PC-3 (cell line): ENCODE data around the gene ATP6V1F. TPM values are rescaled to one million over a fixed set of nuclear protein-coding genes. Genes with fewer than 3 reads are reported as not detected.

Experiments used
- ATAC-seq: fragments of 200-7000 bp; cut with Tn5 transposase; 2 replicates; pipeline ENCODE4 v1.9.1; 2020; ENCODE audit warnings: mild to moderate bottlenecking, moderate library complexity
- BruUV-seq: library from RNA; stranded (reverse); fragments of 400-500 nt; replicated peaks from 2 replicates; lab custom pipeline; 2021; lab: Mats Ljungman, UMichigan
- CTCF ChIA-PET: fragments of 300-600 bp; sonication (Branson Sonifier 250); formaldehyde crosslinking; loops from one replicate; lab custom pipeline; 2022; ENCODE audit warnings: antibody characterized with exemption; lab: Charles Lee
- POLR2A ChIA-PET: fragments of 300-600 bp; sonication (Branson Sonifier 250); formaldehyde crosslinking; loops from one replicate; lab custom pipeline; 2022; ENCODE audit warnings: antibody characterized with exemption; ENCODE audit not compliant: unreplicated experiment; lab: Charles Lee
- DNase-seq: peaks from one replicate; pipeline ENCODE4 v3.0.0-alpha.2; 2015
- H2AFZ ChIP-seq: fragments of 300-600 bp; sonication (generic); 2 replicates; pipeline ENCODE4 v1.6.0; 2016; ENCODE audit warnings: antibody characterized with exemption, low read length
- H3F3A ChIP-seq: fragments of 300-600 bp; sonication (generic); one replicate; pipeline ENCODE4 v1.6.0; 2017; ENCODE audit warnings: antibody characterized with exemption, low read length, control low read depth, mild to moderate bottlenecking; ENCODE audit not compliant: unreplicated experiment
- H3K27ac ChIP-seq: fragments of 300-600 bp; sonication (generic); 2 replicates; pipeline ENCODE4 v1.5.1; 2016; ENCODE audit warnings: mild to moderate bottlenecking, low read length
- H3K27me3 ChIP-seq: fragments of 300-600 bp; sonication (generic); 2 replicates; pipeline ENCODE4 v1.6.1; 2016; ENCODE audit warnings: low read length, mixed read lengths
- H3K36me3 ChIP-seq: fragments of 300-600 bp; sonication (generic); 2 replicates; pipeline ENCODE4 v1.6.1; 2016; ENCODE audit warnings: low read depth, mixed run types, low read length, mixed read lengths
- H3K4me1 ChIP-seq: fragments of 300-600 bp; sonication (generic); 2 replicates; pipeline ENCODE4 v1.5.1; 2016; ENCODE audit warnings: low read length; ENCODE audit not compliant: insufficient read depth
- H3K4me2 ChIP-seq: fragments of 300-600 bp; sonication (generic); 2 replicates; pipeline ENCODE4 v1.6.0; 2016; ENCODE audit warnings: low read length
- H3K4me3 ChIP-seq: fragments of 300-600 bp; sonication (generic); 2 replicates; pipeline ENCODE4 v1.5.1; 2016; ENCODE audit warnings: mild to moderate bottlenecking, low read length, mixed read lengths
- H3K79me2 ChIP-seq: fragments of 300-600 bp; sonication (generic); 2 replicates; pipeline ENCODE4 v1.6.1; 2017; ENCODE audit warnings: low read length, mixed read lengths
- H3K9ac ChIP-seq: fragments of 300-600 bp; sonication (generic); 2 replicates; pipeline ENCODE4 v1.6.0; 2016; ENCODE audit warnings: mild to moderate bottlenecking, low read length
- H3K9me2 ChIP-seq: fragments of 300-600 bp; sonication (generic); replicated peaks from 2 replicates; pipeline ENCODE4 v1.6.1; 2016; ENCODE audit warnings: mixed run types, low read length, mixed read lengths
- H3K9me3 ChIP-seq: fragments of 300-600 bp; sonication (generic); 2 replicates; pipeline ENCODE4 v1.6.1; 2016; ENCODE audit warnings: low read length, mixed read lengths
- H4K20me1 ChIP-seq: fragments of 300-600 bp; sonication (generic); 2 replicates; pipeline ENCODE4 v1.6.1; 2016; ENCODE audit warnings: low read length, mixed read lengths
- CTCF ChIP-seq: fragments of 300-600 bp; sonication (generic); conservative IDR thresholded peaks from 2 replicates; pipeline ENCODE4 v1.5.1; 2017; ENCODE audit warnings: antibody characterized with exemption, low read depth, mild to moderate bottlenecking, low read length
- EZH2 ChIP-seq: fragments of 300-600 bp; sonication (generic); IDR thresholded peaks from one replicate; pipeline ENCODE4 v1.6.1; 2017; ENCODE audit warnings: antibody characterized with exemption, mild to moderate bottlenecking, low read length; ENCODE audit not compliant: unreplicated experiment
- EZH2phosphoT487 ChIP-seq: fragments of 300-600 bp; sonication (generic); IDR thresholded peaks from 2 replicates; pipeline ENCODE4 v1.6.1; 2018; ENCODE audit warnings: mild to moderate bottlenecking, antibody characterized with exemption, low read length, borderline replicate concordance
- intact Hi-C: fragments of 100-400 bp; cut with micrococcal nuclease; formaldehyde crosslinking; loops from 2 replicates; pipeline ENCODE4 v1.9.0; 2023
- total RNA-seq: library from RNA; depleted of rRNA; stranded (reverse); fragments of >200 nt; gene quantifications from 2 replicates; pipeline ENCODE4 v1.2.3, GENCODE V29; 2014

The ATP6V1F gene
- total RNA-seq, 1 experiment from 2014 or later = 131 TPM

GRCh38 chr7:128865303-128865702 is 2.6 kb downstream of the ATP6V1F start:
- CTCF ChIA-PET = no interaction called here
- POLR2A ChIA-PET = no interaction called here
- no peak overlapping the region for H3K9ac ChIP-seq

GRCh38 chr7:128865996-128866877 is 3.6 kb downstream of the ATP6V1F start:
- no peaks in the 10 kb centered on the region for H3K9me3 ChIP-seq
- no peak overlapping the region for H2AFZ ChIP-seq
- H3K79me2 ChIP-seq = peaks cover 26% of the 10 kb centered on the region
- TF ChIP-seq EZH2phosphoT487 (no peak), CTCF (no peak), EZH2 (no peak)
- POLR2A ChIA-PET = no interaction called here
- H3K9me2 ChIP-seq = no peaks in the 10 kb centered on the region
- intact Hi-C loops = no loop called here
- no peaks in the 10 kb centered on the region for H3F3A ChIP-seq
- no TSS peak for BruUV-seq
- ATAC-seq (no peak), DNase-seq (no peak)
- H3K36me3 ChIP-seq = peaks cover 5% of the 10 kb centered on the region; the same call in 1 of the 2 replicates
- CTCF ChIA-PET = no interaction called here
- H4K20me1 ChIP-seq = no peaks in the 10 kb centered on the region
- peaks cover 9% of the 10 kb centered on the region for H3K4me1 ChIP-seq
- no peaks in the 10 kb centered on the region for H3K27me3 ChIP-seq
- no peak overlapping the region for H3K27ac ChIP-seq
- H3K4me2 ChIP-seq = no peak overlapping the region
- no peak overlapping the region for H3K4me3 ChIP-seq
- no peak overlapping the region for H3K9ac ChIP-seq

More at GRCh38 chr7:128865303-128865702, 2.6 kb downstream of the ATP6V1F start:
- Histone ChIP-seq H3F3A (no peaks in the 10 kb centered on the region), H3K27me3 (no peaks in the 10 kb centered on the region), H3K4me2 (no peak overlapping the region), H3K36me3 (peaks cover 5% of the 10 kb centered on the region; the same call in 1 of the 2 replicates), H3K4me3 (no peak overlapping the region), H3K9me2 (no peaks in the 10 kb centered on the region), H3K4me1 (peaks cover 9% of the 10 kb centered on the region), H3K79me2 (peaks cover 26% of the 10 kb centered on the region), H3K9me3 (no peaks in the 10 kb centered on the region), H4K20me1 (no peaks in the 10 kb centered on the region), H2AFZ (no peak overlapping the region), H3K27ac (no peak overlapping the region)
- intact Hi-C loops = no loop called here
- ATAC-seq (no peak), DNase-seq (no peak)
- TF ChIP-seq EZH2phosphoT487 = no peak
- TF ChIP-seq CTCF = no peak
- TF ChIP-seq EZH2 = no peak
- TSS peak; percentile 2 for BruUV-seq

GRCh38 chr7:128867241-128867640 is 4.6 kb downstream of the ATP6V1F start:
- POLR2A ChIA-PET = no interaction called here

More at GRCh38 chr7:128867241-128867640, 4.6 kb downstream of the ATP6V1F start:
- Histone ChIP-seq H3K36me3 (peaks cover 5% of the 10 kb centered on the region; the same call in 1 of the 2 replicates), H3K79me2 (peaks cover 26% of the 10 kb centered on the region), H3K4me2 (no peak overlapping the region), H3K27me3 (no peaks in the 10 kb centered on the region), H3K9ac (no peak overlapping the region), H3K4me3 (no peak overlapping the region), H4K20me1 (no peaks in the 10 kb centered on the region), H3K9me3 (no peaks in the 10 kb centered on the region), H3K4me1 (peaks cover 11% of the 10 kb centered on the region), H3K27ac (no peak overlapping the region), H2AFZ (no peak overlapping the region), H3K9me2 (no peaks in the 10 kb centered on the region), H3F3A (no peaks in the 10 kb centered on the region)
- intact Hi-C loops = no loop called here
- CTCF ChIA-PET = no interaction called here
- BruUV-seq = no TSS peak
- DNase-seq (no peak), ATAC-seq (no peak)
- TF ChIP-seq CTCF = no peak
- no peak for TF ChIP-seq EZH2
- TF ChIP-seq EZH2phosphoT487 = no peak
